ENCODE data around the gene HS6ST2.

The HS6ST2 gene

GRCh38 chrX:132810964-132811712 is 147.3 kb downstream of the HS6ST2 start:
- Histone ChIP-seq H3K9me3 (ENCODE audit: control insufficient read depth, low read length) (no peaks in the 10 kb centered on the region), H3K36me3 (ENCODE audit: control insufficient read depth, insufficient read depth, low read length) (no peaks in the 10 kb centered on the region), H3K27me3 (ENCODE audit: control insufficient read depth, insufficient read depth, low read length) (no peaks in the 10 kb centered on the region), H3K9ac (ENCODE audit: low read length) (no peak overlapping the region), H3K4me3 (ENCODE audit: low read length) (no peak overlapping the region), H3K4me1 (ENCODE audit: control insufficient read depth, insufficient read depth, low read length) (no peaks in the 10 kb centered on the region)

DNA sequence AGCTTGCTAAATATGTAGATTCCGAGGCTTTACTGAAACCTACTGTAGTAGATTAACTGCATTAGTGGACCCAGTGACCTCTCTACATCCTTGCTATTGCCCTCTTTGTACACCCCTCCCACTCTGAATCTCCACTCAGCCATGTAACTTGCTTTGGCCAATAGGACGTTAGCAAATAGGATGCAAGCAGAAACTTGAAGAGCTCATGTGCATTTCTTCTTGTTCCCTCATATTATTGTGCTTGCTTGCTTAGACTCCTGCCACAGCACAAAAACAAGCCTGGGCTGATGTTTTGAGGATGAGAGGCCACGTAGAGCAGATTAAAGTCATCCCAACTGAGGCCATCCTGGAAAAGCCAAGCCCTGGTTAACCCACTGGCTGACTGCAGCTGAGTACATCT is 147.9 kb downstream of the HS6ST2 start:
- no peaks in the 10 kb centered on the region for H3K36me3 ChIP-seq (ENCODE audit: control insufficient read depth, insufficient read depth, low read length)
- no peak overlapping the region for H3K9ac ChIP-seq (ENCODE audit: low read length)
- H3K9me3 ChIP-seq (ENCODE audit: control insufficient read depth, low read length), result no peaks in the 10 kb centered on the region
- H3K4me3 ChIP-seq (ENCODE audit: low read length), result no peak overlapping the region
- H3K27me3 ChIP-seq (ENCODE audit: control insufficient read depth, insufficient read depth, low read length), result no peaks in the 10 kb centered on the region
- no peaks in the 10 kb centered on the region for H3K4me1 ChIP-seq (ENCODE audit: control insufficient read depth, insufficient read depth, low read length)

DNA sequence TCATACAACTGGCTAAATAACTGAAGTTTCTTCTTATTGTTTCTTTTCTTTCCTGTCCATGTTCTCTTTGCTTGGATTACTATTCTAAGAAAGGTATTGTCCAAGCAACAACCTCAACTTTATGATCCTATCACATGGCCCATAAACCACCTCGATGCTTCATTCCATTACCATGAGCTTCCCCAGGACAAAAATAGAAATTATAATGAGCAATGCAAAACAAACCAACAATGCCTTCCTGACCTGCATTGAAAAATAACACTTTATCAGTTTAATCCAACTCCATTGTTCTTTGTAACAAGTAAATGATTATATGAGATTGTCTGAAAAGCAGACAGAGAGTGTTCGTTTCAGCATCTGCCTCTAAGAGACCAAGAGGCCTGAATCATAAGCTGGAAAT is 148.8 kb downstream of the HS6ST2 start:
- H3K36me3 ChIP-seq (ENCODE audit: control insufficient read depth, insufficient read depth, low read length), result no peaks in the 10 kb centered on the region

DNA sequence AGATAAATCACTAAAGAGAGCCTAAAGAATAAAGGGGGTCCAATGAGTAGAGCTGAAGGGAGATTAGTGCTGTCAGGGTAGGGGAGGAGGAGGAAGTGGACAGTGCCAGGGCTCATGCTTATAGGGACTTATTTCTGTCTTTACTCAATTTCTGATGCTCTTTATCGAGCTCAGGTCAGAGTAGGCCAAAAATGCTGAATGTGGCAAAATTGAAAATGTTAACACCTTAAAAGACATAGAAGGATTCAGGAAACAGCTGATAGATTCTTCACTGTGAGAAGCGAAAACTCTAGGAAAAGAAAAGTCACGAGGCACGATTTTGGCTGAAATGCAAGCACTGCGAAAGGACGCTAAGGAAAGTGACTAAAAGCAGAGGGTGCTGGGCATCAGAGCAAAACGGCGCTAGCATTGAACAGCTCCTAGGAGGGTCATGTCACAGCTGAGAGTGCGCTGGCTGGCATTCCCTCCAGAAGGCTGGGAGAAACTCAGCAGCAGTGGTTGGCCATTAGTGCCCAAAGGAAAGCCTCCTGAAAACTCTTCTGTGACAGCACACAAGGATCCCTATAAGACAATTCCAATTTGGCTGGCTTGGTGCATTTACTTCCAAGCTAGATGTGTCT is 150.9 kb downstream of the HS6ST2 start:
- Histone ChIP-seq H3K27me3 (ENCODE audit: control insufficient read depth, insufficient read depth, low read length) (no peaks in the 10 kb centered on the region), H3K36me3 (ENCODE audit: control insufficient read depth, insufficient read depth, low read length) (no peaks in the 10 kb centered on the region), H3K4me1 (ENCODE audit: control insufficient read depth, insufficient read depth, low read length) (no peaks in the 10 kb centered on the region)

More for the DNA sequence above, 148.8 kb downstream of the HS6ST2 start:
- H3K27me3 ChIP-seq (ENCODE audit: control insufficient read depth, insufficient read depth, low read length), result no peaks in the 10 kb centered on the region
- H3K9ac ChIP-seq (ENCODE audit: low read length), result no peak overlapping the region
- H3K4me3 ChIP-seq (ENCODE audit: low read length), result no peak overlapping the region
- H3K9me3 ChIP-seq (ENCODE audit: control insufficient read depth, low read length), result no peaks in the 10 kb centered on the region
- no peaks in the 10 kb centered on the region for H3K4me1 ChIP-seq (ENCODE audit: control insufficient read depth, insufficient read depth, low read length)

DNA sequence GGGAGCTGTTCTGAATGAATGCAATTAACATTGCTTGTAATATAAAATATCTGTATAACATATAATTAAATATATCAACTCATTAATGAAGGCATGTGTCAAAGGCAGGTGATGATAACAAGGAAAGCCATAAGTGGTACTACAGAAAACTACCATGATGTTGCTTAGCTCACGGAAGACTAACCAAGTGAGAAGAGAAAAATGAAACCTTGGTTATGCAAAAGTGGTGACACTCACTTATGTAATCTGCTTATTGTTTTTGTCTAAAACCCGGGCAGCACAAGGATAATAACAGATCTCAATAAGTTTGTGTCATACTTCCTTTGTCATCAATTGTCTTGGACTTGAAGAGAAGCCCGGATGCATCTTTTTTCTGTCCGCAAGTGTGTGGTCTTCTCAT is 156.4 kb downstream of the HS6ST2 start:
- Histone ChIP-seq H3K9ac (ENCODE audit: low read length) (no peak overlapping the region), H3K4me1 (ENCODE audit: control insufficient read depth, insufficient read depth, low read length) (no peaks in the 10 kb centered on the region), H3K4me3 (ENCODE audit: low read length) (no peak overlapping the region), H3K9me3 (ENCODE audit: control insufficient read depth, low read length) (no peaks in the 10 kb centered on the region), H3K27me3 (ENCODE audit: control insufficient read depth, insufficient read depth, low read length) (no peaks in the 10 kb centered on the region), H3K36me3 (ENCODE audit: control insufficient read depth, insufficient read depth, low read length) (no peaks in the 10 kb centered on the region)

More for the DNA sequence above, 150.9 kb downstream of the HS6ST2 start:
- Histone ChIP-seq H3K4me3 (ENCODE audit: low read length) (no peak overlapping the region), H3K9me3 (ENCODE audit: control insufficient read depth, low read length) (no peaks in the 10 kb centered on the region), H3K9ac (ENCODE audit: low read length) (no peak overlapping the region)

GRCh38 chrX:132795181-132795580 is 163.2 kb downstream of the HS6ST2 start:
- Histone ChIP-seq H3K27me3 (ENCODE audit: control insufficient read depth, insufficient read depth, low read length) (no peaks in the 10 kb centered on the region), H3K9me3 (ENCODE audit: control insufficient read depth, low read length) (no peaks in the 10 kb centered on the region), H3K4me1 (ENCODE audit: control insufficient read depth, insufficient read depth, low read length) (no peaks in the 10 kb centered on the region), H3K9ac (ENCODE audit: low read length) (no peak overlapping the region), H3K4me3 (ENCODE audit: low read length) (no peak overlapping the region), H3K36me3 (ENCODE audit: control insufficient read depth, insufficient read depth, low read length) (no peaks in the 10 kb centered on the region)

DNA sequence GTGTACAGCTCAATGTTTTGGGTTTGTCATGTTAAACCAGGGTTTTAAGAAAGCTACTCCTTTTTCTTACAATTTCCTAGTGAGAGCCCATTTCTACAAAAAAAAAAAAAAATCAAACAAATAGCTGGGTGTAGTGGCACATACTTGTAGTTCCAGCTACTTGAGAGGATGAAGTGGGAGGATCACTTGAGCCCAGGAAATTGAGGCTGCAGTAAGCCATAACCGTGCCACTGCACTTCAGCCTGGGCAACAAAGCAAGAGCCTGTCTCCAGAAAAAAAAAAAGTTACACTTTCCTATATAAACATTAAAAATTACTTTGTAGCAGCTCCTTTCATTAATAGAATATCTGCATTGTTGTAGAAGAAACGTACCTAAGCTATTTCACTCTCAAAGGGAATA is 166.7 kb downstream of the HS6ST2 start:
- no peaks in the 10 kb centered on the region for H3K27me3 ChIP-seq (ENCODE audit: control insufficient read depth, insufficient read depth, low read length)
- H3K4me3 ChIP-seq (ENCODE audit: low read length), result no peak overlapping the region
- H3K36me3 ChIP-seq (ENCODE audit: control insufficient read depth, insufficient read depth, low read length), result no peaks in the 10 kb centered on the region
- no peaks in the 10 kb centered on the region for H3K4me1 ChIP-seq (ENCODE audit: control insufficient read depth, insufficient read depth, low read length)
- no peak overlapping the region for H3K9ac ChIP-seq (ENCODE audit: low read length)
- H3K9me3 ChIP-seq (ENCODE audit: control insufficient read depth, low read length), result no peaks in the 10 kb centered on the region

- Histone ChIP-seq H3K9ac (ENCODE audit: low read length) (no peak overlapping the region), H3K4me3 (ENCODE audit: low read length) (no peak overlapping the region), H3K27me3 (ENCODE audit: control insufficient read depth, insufficient read depth, low read length) (no peaks in the 10 kb centered on the region), H3K9me3 (ENCODE audit: control insufficient read depth, low read length) (no peaks in the 10 kb centered on the region), H3K4me1 (ENCODE audit: control insufficient read depth, insufficient read depth, low read length) (no peaks in the 10 kb centered on the region), H3K36me3 (ENCODE audit: control insufficient read depth, insufficient read depth, low read length) (no peaks in the 10 kb centered on the region)
Measured at GRCh38 chrX:132790329-132790728, 168.1 kb downstream of the HS6ST2 start.

GRCh38 chrX:132786217-132786616 is 172.2 kb downstream of the HS6ST2 start:
- no peaks in the 10 kb centered on the region for H3K36me3 ChIP-seq (ENCODE audit: control insufficient read depth, insufficient read depth, low read length)
- H3K27me3 ChIP-seq (ENCODE audit: control insufficient read depth, insufficient read depth, low read length), result no peaks in the 10 kb centered on the region
- H3K9ac ChIP-seq (ENCODE audit: low read length), result no peak overlapping the region
- H3K4me1 ChIP-seq (ENCODE audit: control insufficient read depth, insufficient read depth, low read length), result no peaks in the 10 kb centered on the region
- H3K9me3 ChIP-seq (ENCODE audit: control insufficient read depth, low read length), result no peaks in the 10 kb centered on the region
- H3K4me3 ChIP-seq (ENCODE audit: low read length), result no peak overlapping the region

- no peaks in the 10 kb centered on the region for H3K36me3 ChIP-seq (ENCODE audit: control insufficient read depth, insufficient read depth, low read length)
- H3K27me3 ChIP-seq (ENCODE audit: control insufficient read depth, insufficient read depth, low read length), result no peaks in the 10 kb centered on the region
- no peak overlapping the region for H3K4me3 ChIP-seq (ENCODE audit: low read length)
- H3K4me1 ChIP-seq (ENCODE audit: control insufficient read depth, insufficient read depth, low read length), result no peaks in the 10 kb centered on the region
- H3K9ac ChIP-seq (ENCODE audit: low read length), result no peak overlapping the region
- H3K9me3 ChIP-seq (ENCODE audit: control insufficient read depth, low read length), result no peaks in the 10 kb centered on the region
Measured at GRCh38 chrX:132778917-132779316, 179.5 kb downstream of the HS6ST2 start.

- no peak overlapping the region for H3K4me3 ChIP-seq (ENCODE audit: low read length)
Measured at GRCh38 chrX:132776486-132777210, 181.8 kb downstream of the HS6ST2 start.

DNA sequence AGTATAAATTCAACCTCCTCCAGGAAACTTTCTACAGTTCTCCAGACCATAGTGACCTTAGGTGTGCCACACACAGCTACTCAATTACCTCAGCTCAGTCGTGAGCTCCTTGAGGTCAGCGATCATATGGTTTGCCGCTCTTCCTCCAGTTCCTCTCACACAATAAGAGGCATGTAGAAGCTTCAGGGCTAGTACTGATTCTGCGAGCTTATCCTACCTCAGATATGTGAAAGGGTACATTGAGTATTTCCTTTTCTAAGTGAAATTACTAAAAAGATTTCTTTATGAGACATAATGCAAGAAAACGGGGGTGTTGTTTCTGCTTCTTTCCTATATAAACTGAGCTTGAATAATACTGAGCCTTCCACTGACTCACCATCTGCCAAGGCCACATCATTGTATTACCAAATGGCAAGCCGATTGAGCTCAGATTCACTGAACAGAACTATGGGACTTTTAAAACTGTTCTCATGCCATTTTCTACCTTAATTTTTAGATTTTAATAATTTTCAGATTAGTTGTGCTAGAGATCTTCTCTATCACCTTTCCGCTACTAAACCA is 183.1 kb downstream of the HS6ST2 start:
- no peak overlapping the region for H3K4me3 ChIP-seq (ENCODE audit: low read length)
- H3K9ac ChIP-seq (ENCODE audit: low read length), result no peak overlapping the region
- no peaks in the 10 kb centered on the region for H3K9me3 ChIP-seq (ENCODE audit: control insufficient read depth, low read length)
- H3K4me1 ChIP-seq (ENCODE audit: control insufficient read depth, insufficient read depth, low read length), result no peaks in the 10 kb centered on the region
- H3K36me3 ChIP-seq (ENCODE audit: control insufficient read depth, insufficient read depth, low read length), result no peaks in the 10 kb centered on the region
- no peaks in the 10 kb centered on the region for H3K27me3 ChIP-seq (ENCODE audit: control insufficient read depth, insufficient read depth, low read length)

More at GRCh38 chrX:132776486-132777210, 181.8 kb downstream of the HS6ST2 start:
- no peaks in the 10 kb centered on the region for H3K4me1 ChIP-seq (ENCODE audit: control insufficient read depth, insufficient read depth, low read length)
- H3K27me3 ChIP-seq (ENCODE audit: control insufficient read depth, insufficient read depth, low read length), result no peaks in the 10 kb centered on the region
- no peaks in the 10 kb centered on the region for H3K36me3 ChIP-seq (ENCODE audit: control insufficient read depth, insufficient read depth, low read length)
- no peak overlapping the region for H3K9ac ChIP-seq (ENCODE audit: low read length)
- no peaks in the 10 kb centered on the region for H3K9me3 ChIP-seq (ENCODE audit: control insufficient read depth, low read length)

All from mucosa of stomach (tissue), 1 donor.